ENCODE data around the gene CARD6. TPM values are rescaled to one million over a fixed set of nuclear protein-coding genes. Genes with fewer than 3 reads are reported as not detected.
A peak's percentile ranks its signal among the peaks of the same experiment; 100 is the strongest.
"Not testable (repeated sequence)": the region's sequence is repeated elsewhere in the genome, so short reads cannot be mapped to it uniquely, and the experiment has no call there.

Gene CARD6
- total and polyA plus RNA-seq, 2 of the 13 experiments (the other 11 are each of a cell fraction or from before 2014, with no cell fraction given) = 0.33 to 1.4 TPM

DNA sequence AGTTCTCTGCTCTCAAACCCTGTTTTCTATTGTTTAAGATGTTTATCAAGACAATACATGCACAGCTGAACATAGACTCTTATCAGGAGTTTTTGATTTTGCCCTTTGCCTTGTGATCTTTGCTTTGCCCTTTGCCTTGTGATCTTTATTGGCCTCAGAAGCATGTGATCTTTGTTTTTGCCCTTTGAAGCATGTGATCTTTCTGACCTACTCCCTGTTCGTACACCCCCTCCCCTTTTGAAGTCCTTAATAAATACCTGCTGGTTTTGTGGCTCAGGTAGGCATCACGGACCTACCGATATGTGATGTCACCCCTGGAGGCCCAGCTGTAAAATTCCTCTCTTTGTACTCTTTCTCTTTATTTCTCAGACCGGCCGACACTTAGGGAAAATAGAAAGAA, 23.8 kb downstream of the CARD6 start:
- H3K9me3 ChIP-seq (ENCODE audit: low read length); H3K4me3 ChIP-seq (replicated peaks in 1 of 3; ENCODE audit: insufficient read depth in 1 of 3, low read depth in 2 of 3, low read length in 3 of 3); in situ Hi-C loops (cut with HindIII; ENCODE audit: extremely low pct_ligation_motif_present, low pct_unique_long_range_greater_than_20kb); H3K9ac ChIP-seq (ENCODE audit: insufficient read depth, low read depth, low read length); ATAC-seq; DNase-seq (ENCODE audit: low spot score); H3K27ac ChIP-seq (ENCODE audit: extremely low read length, insufficient read depth, low read length); H3K79me2 ChIP-seq (ENCODE audit: insufficient read depth, low read length); BruUV-seq (replicated peaks); H3K4me2 ChIP-seq (ENCODE audit: low read depth, low read length); H4K20me1 ChIP-seq (ENCODE audit: insufficient read depth, low read length); intact Hi-C loops (cut with micrococcal nuclease; ENCODE audit: unreplicated experiment); FAIRE-seq; H3K27me3 ChIP-seq (ENCODE audit: control insufficient read depth in 1 of 2, insufficient read depth in 2 of 2, low read length in 2 of 2); POLR2A ChIA-PET; CTCF ChIA-PET (ENCODE audit: low intra/inter-chr PET ratio, low total read pairs); H2AFZ ChIP-seq (ENCODE audit: low read length); H3K36me3 ChIP-seq (replicated peaks in 1 of 2; ENCODE audit: control insufficient read depth in 1 of 2, insufficient read depth in 2 of 2, low read length in 2 of 2); TF ChIP-seq SOX6 (IDR thresholded peaks at IDR 0.05); NR2F6 (CRISPR knock-in tag; IDR thresholded peaks at IDR 0.05); SOX13 (IDR thresholded peaks at IDR 0.05): not testable (repeated sequence)
- TF ChIP-seq HNF4A (CRISPR knock-in tag; IDR thresholded peaks at IDR 0.05) (peak; percentile 35; the same call in 1 of the 2 replicates), SOX6 (CRISPR knock-in tag; IDR thresholded peaks at IDR 0.05) (peak; percentile 58; the same call in 1 of the 2 replicates), NR2F6 (IDR thresholded peaks at IDR 0.05) (peak; percentile 15; the same call in 1 of the 2 replicates), NR2F2 (IDR thresholded peaks at IDR 0.05; ENCODE audit: borderline replicate concordance, low read depth) (peak; percentile 43; the same call in 1 of the 2 replicates), ZMYM4 (CRISPR knock-in tag; IDR thresholded peaks at IDR 0.05) (0 out of 2 replicates have a peak, but pooled peaks have one; percentile 21), SOX13 (CRISPR knock-in tag; conservative IDR thresholded peaks at IDR 0.05 in 1 of 2, IDR thresholded peaks at IDR 0.05 in 1 of 2) (peak in 1 of 2 experiments; percentile 36; a peak in 2 of 4 replicates), TCF7 (IDR thresholded peaks at IDR 0.05; ENCODE audit: low read depth) (0 out of 2 replicates have a peak, but pooled peaks have one; percentile 53)
- 3% methylated on average over 5 of the region's 5 CpGs for WGBS (ENCODE audit: low lambda C conversion rate)
- H3K4me1 ChIP-seq (ENCODE audit: insufficient read depth, low read length) = peaks cover 13% of the 10 kb centered on the region; the same call in 1 of the 2 replicates

DNA sequence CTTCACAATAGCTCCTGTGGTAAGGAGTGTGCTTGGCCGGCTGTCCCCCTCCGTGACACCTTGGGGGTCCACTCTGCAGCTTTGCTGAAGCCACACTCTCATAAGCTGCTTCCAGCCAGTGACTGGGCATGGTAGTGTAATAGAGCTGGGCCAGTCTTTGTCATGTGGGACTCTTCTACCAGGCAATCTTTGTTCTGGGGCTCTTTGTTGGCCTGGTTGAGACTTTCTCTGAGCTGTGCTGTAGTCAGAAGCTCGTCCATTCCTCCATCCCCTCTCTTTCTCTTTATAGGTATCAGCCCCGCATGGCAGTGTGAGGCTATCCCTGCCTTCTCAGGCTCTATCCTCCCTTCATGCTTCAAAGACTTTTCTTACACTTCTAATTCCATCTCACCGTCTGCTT, 25.7 kb downstream of the CARD6 start:
- DNase-seq (ENCODE audit: low spot score) = no peak
- in situ Hi-C loops (cut with HindIII; ENCODE audit: extremely low pct_ligation_motif_present, low pct_unique_long_range_greater_than_20kb) (no loop called here), intact Hi-C loops (cut with micrococcal nuclease; ENCODE audit: unreplicated experiment) (no loop called here)
- Histone ChIP-seq H3K27me3 (ENCODE audit: control insufficient read depth in 1 of 2, insufficient read depth in 2 of 2, low read length in 2 of 2) (peaks cover 0 to 1% of the 10 kb centered on the region in 2 experiments; a peak in 3 of 5 replicates), H3K36me3 (replicated peaks in 1 of 2; ENCODE audit: control insufficient read depth in 1 of 2, insufficient read depth in 2 of 2, low read length in 2 of 2) (no peaks in the 10 kb centered on the region), H4K20me1 (ENCODE audit: insufficient read depth, low read length) (no peaks in the 10 kb centered on the region), H3K27ac (ENCODE audit: extremely low read length, insufficient read depth, low read length) (no peak overlapping the region), H3K4me3 (replicated peaks in 1 of 3; ENCODE audit: insufficient read depth in 1 of 3, low read depth in 2 of 3, low read length in 3 of 3) (no peak overlapping the region), H3K4me2 (ENCODE audit: low read depth, low read length) (no peak overlapping the region), H3K79me2 (ENCODE audit: insufficient read depth, low read length) (no peaks in the 10 kb centered on the region), H3K9me3 (ENCODE audit: low read length) (no peaks in the 10 kb centered on the region), H2AFZ (ENCODE audit: low read length) (no peak overlapping the region), H3K9ac (ENCODE audit: insufficient read depth, low read depth, low read length) (no peak overlapping the region), H3K4me1 (ENCODE audit: insufficient read depth, low read length) (peaks cover 4% of the 10 kb centered on the region; the same call in 1 of the 2 replicates)
- WGBS (ENCODE audit: low lambda C conversion rate) = 61% methylated on average over 5 of the region's 5 CpGs
- ChIA-PET POLR2A (no interaction called here), CTCF (ENCODE audit: low intra/inter-chr PET ratio, low total read pairs) (no interaction called here)
- peak; percentile 24 for ATAC-seq
- FAIRE-seq = no peak
- no TSS peak for BruUV-seq (replicated peaks)
- TF ChIP-seq ZNF12 (CRISPR knock-in tag; IDR thresholded peaks at IDR 0.05) (no peak), ZNF850 (CRISPR knock-in tag; conservative IDR thresholded peaks at IDR 0.05) (no peak), DR1 (CRISPR knock-in tag; IDR thresholded peaks at IDR 0.05) (no peak), ZKSCAN1 (IDR thresholded peaks at IDR 0.05; ENCODE audit: low read length) (no peak), TRIM24 (CRISPR knock-in tag; IDR thresholded peaks at IDR 0.05) (no peak)
- TF ChIP-seq, protein P1, sequence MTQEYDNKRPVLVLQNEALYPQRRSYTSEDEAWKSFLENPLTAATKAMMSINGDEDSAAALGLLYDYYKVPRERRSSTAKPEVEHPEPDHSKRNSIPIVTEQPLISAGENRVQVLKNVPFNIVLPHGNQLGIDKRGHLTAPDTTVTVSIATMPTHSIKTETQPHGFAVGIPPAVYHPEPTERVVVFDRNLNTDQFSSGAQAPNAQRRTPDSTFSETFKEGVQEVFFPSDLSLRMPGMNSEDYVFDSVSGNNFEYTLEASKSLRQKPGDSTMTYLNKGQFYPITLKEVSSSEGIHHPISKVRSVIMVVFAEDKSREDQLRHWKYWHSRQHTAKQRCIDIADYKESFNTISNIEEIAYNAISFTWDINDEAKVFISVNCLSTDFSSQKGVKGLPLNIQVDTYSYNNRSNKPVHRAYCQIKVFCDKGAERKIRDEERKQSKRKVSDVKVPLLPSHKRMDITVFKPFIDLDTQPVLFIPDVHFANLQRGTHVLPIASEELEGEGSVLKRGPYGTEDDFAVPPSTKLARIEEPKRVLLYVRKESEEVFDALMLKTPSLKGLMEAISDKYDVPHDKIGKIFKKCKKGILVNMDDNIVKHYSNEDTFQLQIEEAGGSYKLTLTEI (CRISPR knock-in tag; conservative IDR thresholded peaks at IDR 0.05) = no peak
